NCI-H146 treated with DMSO at 0.1 percent for 48 hours (cell line): Measurements from ENCODE around the gene CPNE8.

Experiments used
- DNase-seq: peaks from one replicate; lab custom pipeline; 2025; ENCODE audit not compliant: unreplicated experiment; lab: John Stamatoyannopoulos, UW

The CPNE8 gene

DNA sequence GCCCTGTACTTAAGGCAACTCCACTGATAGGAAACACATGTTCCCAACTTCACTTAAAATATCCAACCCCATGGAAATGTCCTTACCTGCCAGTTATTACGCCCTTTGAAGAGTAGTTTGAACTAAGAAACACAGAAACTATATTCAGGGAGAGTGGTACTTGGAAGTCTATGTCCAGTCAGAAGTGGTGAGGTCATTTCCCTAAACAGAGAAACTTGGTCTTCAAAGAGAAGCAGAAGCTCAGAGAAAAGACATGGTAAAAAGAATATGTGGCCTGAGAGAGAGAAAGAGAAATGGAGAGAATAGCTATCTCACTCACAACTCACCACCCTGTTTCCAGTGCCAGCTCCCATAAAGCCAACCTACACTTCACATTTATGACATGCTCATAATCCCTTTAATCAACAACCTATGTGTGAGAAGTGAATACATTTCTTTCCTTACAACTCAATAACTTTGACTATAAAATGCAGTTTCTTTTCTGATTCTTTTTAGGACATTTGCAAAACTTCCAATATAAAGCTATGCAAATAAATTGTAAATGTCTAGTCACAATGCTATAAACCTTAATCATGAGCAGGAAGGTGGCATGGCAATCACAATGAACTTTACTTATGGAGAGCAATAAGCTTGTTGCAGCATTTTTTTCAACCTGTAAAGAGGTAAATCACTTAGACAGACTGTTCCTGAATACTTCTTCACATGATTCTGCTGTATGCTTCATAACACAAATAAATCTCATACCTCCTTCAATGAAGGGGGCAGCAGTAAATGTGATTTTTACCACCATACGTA lies 67.1 kb downstream of the CPNE8 start:
- DNase-seq, result no peak

DNA sequence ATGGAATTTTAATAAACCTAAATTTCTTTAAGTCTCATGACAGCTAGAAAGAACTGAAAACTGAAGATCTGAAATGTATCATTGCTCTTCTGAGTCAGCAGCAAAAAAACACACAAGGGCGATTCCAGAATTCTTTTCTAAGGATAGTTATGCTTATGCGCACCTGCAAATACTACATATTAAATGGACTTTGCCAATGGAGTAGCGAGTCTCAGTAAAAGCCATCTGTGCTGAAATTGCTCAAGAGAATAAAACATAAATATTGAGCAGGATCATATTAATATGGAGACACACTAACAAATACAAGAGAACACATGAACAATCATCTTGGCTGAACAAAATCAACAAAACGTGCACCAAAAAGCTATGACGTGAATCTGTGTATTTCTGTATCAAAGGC lies 73.7 kb downstream of the CPNE8 start:
- no peak for DNase-seq

DNA sequence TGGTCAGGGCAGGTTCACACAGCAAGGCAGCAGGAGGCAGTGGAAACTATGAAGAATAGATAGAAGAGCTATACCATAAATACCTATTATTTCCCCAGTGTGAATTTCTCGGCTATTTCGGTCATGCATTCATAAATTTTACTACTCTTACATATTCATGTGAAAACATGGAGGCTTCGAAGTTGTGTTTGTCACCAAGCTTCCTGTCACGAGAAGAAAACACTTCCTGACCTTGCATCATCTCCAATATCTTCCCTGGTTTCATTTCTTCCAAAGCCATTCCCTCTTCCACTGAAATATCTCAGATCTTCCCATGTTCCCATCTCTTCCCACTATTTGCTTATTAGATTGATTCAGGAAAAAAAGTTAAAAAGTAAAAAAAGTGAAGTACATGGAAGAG lies 80.4 kb downstream of the CPNE8 start:
- DNase-seq, result no peak

DNA sequence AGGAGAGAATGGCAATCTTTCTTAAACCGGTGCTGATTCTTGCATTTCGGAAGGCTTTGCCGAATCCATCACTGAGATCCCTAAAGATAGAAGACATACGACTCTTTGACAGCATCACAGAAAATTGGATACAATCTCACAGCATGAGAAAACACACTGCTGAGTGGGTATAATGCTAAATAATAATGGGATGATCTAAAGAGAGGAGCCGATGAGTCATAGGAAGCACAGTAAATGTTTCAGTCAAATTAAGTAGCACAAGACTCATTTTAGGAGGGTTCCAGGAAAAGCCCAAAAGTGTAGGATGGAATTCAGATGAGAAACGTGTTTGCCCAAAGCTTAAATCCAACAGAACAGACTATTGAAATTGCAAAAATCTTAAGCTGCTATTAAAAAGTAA lies 81.7 kb downstream of the CPNE8 start:
- DNase-seq, result no peak

DNA sequence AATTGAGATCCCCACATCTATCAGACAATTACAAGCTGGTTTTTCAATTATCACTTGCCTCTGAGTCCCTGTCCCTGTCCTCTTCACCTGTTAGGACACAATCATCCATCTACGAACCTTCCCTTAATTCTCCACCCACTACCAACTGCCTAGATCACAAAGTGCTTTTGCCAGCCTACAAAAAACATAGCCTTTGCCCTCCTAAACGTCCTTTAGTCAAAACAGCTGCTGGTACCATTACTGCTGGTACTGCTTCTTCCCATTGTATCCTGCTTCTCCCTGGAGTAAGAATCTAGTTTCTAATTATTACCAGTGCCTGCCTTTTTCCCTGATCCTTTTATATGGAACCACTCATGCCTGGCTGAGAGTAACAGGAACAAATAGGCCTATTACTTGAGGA lies 82.1 kb downstream of the CPNE8 start:
- no peak for DNase-seq

DNA sequence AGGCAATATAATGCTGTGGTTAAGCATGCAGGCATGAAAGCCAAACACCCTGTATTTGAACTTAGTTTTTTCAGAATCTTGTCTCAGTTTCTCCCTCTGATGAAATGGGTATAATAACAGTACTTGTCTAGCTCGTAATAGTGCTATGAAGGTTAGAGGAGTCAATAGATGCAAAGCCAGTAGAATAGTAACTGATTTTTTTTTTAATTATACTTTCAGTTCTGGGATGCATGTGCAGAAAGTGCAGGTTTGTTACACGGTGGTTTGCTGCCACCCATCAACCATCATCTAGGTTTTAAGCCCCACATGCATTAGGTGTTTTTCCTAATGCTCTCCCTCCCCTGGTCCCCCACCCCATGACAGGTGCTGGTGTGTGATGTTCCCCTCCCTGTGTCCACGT lies 87.4 kb downstream of the CPNE8 start:
- DNase-seq, result no peak

DNA sequence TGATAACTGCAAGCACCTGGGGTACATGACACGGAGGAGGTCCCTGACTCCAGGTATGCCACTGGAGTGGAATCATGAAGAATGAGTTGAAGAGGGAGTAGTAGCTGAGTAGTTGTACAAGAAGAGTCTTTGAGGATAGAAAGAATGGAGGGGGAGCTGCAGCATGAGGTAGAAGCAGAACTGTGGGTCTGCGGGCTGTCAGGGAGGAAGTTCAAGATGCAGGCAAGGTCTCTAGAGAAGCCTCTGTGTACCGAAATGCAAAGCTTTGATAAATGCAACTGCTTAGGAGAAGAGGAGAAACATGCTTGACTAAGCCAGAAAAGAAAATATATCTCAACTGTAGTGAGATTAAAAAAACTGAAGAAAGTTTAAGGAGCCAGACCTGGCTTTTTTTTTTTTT lies 91.5 kb downstream of the CPNE8 start:
- no peak for DNase-seq

DNA sequence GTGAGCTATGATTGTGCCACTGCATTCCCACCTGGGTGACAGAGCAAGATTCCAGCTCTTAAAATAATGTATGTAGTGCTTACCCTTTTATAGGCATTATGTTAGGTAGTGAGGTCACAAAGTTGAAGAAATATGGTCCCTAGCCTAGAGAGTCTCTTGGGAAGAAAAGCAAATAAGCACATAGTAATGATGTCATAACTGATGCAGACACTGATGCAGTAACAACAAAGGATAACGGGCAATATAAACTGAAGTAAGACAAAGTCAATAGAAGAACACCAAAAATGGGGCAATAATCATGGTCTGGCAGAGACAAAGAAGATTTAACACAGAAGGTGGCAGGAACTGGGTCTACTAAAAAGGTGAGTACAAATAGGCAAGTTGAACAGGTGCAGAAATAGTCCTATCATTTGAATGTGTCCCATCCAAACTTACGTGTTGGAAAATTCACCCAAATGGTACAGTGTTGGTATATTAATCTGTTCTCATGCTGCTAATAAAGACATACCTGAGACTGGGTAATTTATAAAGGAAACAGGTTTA lies 93.5 kb downstream of the CPNE8 start:
- DNase-seq, result no peak

DNA sequence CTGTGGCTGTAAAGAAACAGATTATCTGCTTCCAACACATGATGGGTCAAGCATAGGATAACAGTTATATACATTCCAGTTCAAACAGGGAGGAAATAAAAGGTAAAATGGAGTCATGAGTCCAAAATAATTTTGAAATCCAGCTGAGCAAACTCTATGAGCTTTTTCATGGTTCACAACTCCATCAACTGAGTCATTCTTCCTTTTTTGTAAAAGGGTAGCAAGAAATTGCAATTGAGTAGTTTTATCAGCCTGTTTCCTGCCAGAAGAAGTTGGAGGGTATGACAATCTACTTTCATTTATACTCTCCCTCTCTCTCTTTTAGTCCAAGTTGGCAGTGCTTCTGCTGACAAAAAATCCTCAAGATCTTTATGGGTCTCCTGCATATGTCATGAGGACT lies 95.6 kb downstream of the CPNE8 start:
- no peak for DNase-seq

DNA sequence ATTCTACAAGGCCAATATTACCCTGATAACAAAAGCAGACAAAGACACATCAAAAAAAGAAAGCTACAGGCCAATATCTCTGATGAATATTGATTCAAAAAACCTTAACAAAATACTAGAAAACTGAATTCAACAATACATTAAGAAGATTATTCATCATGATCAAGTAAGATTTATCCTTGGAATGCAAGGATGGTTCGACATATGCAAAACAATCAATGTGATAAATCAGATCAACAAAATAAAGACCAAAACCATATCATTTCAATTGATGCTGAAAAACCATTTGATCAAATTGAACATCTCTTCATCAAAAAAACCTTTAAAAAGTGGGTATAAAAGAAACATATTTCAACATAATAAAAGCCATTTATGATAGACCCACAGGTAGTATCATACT lies 117.3 kb downstream of the CPNE8 start:
- DNase-seq, result no peak

DNA sequence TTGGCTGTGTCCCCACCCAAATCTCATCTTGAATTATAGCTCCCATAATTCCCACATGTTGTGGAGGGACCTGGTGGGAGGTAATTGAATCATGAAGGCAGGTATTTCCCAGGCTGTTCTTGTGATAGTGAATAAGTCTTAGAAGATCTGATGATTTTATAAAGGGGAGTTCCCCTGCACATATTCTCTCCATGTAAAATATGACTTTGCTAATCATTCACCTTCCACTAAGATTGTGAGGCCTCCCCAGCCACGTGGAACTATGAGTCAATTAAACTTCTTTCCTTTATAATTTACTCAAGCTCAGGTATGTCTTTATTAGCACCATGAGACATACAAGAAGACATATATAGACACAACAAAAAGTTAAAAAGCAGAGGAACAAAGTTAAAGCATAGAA lies 120.0 kb downstream of the CPNE8 start:
- no peak for DNase-seq

DNA sequence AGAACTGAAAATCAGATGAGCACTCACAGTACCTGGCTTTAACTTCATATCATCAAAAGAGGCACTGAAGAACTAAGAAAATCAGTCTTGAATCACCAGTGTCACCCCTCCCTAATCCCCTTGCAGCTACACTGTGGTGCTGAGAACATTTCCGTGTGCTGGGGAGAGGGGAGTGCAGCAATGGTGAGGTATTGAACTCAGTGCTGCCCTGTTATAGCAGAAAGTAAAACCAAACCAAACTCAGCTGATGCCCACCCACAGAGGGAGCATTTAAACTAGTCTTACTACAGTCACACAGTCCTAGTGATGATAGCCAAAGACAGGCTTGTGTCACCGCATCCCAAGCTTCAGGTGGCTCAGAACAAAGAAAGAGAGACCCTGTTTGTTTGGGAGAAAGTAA lies 122.1 kb downstream of the CPNE8 start:
- no peak for DNase-seq

DNA sequence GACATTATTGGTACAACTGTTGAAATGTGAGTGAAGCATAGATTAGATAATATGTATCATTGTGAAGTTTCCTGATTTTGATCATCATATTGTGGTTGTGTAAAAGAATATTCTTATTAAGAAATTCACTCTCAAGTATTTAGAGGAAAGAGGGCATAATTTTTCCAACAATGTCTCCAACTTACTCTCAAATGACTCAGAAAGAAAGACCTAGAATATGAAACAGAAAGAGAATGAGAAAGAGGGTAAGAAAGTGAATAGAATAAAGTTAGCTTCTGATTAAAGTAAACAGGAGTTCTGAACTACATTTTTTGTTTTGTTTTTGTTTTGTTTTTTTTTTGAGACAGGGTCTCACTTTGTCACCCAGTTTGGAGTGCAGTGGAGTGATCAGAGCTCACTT lies 123.0 kb downstream of the CPNE8 start:
- no peak for DNase-seq

DNA sequence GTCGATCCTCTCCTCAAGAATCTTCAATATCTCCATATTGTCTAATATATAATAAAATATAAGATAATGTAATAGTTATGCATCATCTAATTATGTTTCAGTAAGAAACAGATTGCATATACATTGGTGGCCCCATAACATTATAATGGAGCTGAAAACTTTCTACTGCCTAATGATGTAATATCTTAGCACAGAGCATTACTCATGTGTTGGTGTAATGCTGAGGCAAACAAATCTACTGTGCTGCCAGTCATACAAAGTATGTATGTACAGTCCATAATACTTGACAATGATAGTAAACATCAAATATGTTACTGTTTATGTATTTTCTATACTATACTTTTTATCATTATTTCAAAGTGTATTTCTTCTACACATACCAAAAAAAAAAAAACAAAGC lies 128.7 kb downstream of the CPNE8 start:
- no peak for DNase-seq

DNA sequence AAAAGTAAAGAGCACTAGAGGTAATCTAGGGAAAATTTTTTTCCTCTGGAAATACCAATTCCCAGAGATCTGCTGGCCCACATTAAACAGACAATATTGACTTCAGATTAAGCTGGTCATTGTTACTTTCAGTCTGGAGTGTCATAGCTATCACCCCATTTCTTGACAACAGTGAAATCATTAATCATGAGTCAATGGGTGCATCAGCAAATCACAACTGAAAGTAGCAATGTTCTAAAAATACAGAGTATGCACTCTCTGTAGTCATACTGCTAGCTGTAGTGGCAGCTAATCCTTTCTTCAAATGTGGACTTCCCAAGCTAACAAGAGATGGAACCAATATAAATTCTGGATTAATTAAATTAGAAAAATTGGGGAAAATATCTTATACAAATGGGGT lies 129.9 kb downstream of the CPNE8 start:
- DNase-seq, result no peak

DNA sequence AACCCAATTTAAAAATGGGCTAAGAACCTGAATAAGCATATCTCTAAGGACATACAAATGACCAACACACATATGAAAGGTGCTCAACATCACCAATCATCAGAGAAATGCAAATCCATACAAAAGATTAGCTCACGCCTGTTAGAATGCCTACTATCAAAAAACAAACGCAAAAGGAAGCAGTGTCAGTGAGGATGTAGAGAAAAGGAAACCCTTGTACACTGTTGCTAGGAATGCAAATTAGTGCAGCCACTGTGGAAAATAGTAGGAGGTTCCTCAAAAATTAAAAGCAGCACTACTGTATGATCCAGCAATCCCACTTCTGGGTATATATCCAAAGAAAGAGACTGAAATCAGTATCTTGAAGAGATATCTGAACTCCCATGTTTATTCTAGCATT lies 133.0 kb downstream of the CPNE8 start:
- no peak for DNase-seq

DNA sequence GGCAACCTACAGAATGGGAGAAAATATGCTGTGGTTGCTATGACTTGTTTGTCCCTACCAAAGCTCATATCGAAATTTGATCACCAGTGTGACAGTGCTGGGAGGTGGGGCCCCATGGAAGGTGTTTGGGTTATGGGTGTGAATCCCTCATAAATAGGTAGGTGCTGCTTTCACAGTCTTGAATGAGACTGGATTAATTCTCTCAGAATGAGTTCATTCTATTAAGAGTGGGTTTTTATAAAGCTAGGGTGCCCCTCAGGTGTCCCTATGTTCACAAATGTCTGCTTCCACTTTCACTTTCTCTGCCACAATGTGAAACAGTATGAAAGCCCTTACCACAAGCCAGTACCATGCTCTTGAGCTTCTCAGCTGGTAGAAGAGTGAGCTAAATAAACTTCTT lies 133.5 kb downstream of the CPNE8 start:
- DNase-seq, result no peak

DNA sequence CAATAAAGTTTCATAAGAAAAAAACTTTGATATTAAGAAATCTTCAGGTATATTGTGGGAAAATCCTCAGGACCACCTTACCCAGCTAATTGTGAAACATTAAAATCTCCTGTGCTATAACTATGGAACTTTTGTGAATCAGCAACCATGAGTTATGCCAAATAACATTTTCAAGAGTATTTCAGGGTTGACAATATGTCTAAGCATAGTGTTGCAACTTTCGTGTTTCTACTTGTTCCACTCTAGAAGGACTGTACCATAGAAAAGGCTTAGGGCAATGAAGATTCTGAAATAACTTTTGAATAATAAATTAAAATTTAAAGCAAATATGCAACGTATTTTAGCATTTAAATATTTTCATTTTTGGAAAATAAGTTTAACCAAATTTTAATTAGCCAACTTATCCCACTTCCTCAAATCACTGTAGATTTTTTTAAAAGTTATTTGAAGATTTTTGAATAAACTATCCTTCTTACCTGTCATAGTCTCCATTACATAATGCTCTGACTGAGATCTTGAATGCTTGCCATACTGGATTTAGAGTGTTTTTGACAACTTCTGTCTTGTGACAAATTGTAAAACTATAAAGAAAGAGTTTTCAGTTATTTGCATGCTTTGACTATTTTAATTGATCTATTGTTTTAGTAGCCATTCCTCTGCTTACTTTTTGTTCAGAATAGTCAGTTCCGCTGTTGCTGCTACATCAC lies 143.6 kb downstream of the CPNE8 start:
- no peak for DNase-seq

DNA sequence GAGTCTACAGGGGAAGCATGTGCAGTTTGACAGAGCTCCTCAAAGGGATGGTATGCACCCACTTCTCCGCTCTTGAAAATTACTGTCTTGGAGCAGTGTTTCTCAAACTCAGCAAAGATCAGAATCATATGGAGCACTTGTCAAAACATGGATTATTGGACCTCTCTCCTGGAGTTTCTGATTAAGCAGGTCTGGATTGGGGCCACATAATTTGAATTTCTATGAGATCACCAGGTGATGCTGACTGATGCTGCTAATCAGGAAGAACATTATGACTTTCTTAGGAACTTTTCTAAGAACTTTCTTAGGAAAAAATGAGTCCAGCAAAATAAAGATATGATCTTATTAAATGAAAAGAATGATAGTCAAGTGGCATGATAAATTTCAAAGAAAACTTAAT lies 144.3 kb downstream of the CPNE8 start:
- DNase-seq, result no peak

DNA sequence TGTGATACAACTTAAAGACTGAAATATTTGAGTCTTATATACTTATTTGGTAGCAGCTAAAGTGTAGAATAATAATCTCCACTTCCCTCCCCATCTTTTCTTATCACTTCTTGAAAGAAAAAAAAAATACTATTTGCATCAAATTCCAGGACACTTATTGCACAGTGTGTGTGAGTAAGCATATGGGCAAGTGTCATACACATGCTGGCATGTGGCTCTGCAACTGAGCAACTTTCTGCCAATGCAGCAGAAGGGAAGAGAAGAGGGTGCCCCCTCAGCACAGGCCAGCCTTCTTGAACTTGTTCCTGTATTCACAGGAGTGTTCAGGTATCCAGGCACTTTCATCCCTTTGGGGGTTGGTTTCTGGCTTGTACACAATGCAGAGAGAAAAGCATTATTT lies 145.8 kb downstream of the CPNE8 start:
- no peak for DNase-seq

DNA sequence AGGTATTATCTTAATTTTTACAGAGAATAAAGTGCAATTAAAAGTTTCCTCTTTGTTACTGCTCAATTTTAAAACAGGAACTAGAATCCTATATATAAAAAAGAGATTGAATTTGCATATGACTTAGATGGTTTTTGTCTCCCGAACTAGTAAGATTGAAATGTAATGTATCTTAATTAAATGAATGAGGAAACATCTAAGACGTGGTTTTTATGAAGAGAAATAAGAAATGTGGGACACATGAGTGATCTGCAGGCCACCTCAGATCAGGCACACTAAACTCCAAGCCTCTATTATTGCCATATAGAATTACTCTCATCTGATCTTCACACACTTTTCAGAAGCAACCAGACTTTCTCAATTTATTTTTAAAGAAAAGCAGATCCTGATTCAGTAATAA lies 158.6 kb downstream of the CPNE8 start:
- no peak for DNase-seq

DNA sequence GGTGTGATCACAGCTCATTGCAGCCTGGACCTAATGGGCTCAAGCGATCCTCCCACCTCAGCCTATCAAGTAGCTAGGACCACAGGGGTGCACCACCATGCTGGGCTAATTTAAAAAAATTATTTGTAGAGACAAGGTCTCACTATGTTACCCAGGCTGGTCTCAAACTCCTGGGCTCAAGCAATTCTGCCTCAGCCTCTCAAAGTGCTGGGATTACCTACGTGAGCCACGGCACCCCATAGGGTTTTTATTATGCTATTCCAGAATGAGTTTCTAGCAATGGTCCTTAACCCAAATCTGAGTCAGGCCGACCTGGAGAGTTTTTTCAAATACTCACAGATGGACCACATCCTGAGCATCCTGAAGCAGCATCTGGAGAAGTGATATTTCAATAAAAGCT lies 159.8 kb downstream of the CPNE8 start:
- DNase-seq, result no peak

DNA sequence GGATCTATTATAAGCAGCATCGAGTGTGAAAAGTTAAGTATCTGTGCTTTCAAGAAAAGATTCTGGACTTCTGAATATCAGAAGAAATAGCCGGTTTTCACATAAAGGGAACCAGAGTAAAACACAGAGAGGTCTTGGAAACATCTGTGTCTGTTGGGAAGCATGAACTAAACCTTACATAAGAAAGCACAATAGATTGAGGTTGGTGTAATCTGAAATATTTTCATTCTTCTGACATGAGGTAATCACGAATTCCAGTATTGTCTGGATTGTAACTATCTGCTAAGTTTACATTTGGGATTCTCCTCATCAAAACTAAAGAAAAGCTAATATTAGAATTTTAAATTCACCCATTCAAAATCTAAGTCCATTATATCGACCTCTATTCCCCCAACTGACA lies 161.3 kb downstream of the CPNE8 start:
- DNase-seq, result no peak
